Mucosa of stomach (tissue), 1 donor: ENCODE results near the gene BEGAIN.

Experiments used
- H3K27me3 ChIP-seq: one replicate; pipeline ENCODE4 v1.7.0; 2013; ENCODE audit warnings: mild to moderate bottlenecking, low read length; ENCODE audit not compliant: control insufficient read depth, insufficient read depth
- H3K36me3 ChIP-seq: one replicate; pipeline ENCODE4 v1.7.0; 2013; ENCODE audit warnings: low read length; ENCODE audit not compliant: control insufficient read depth, insufficient read depth
- H3K4me1 ChIP-seq: one replicate; pipeline ENCODE4 v1.7.0; 2013; ENCODE audit warnings: mild to moderate bottlenecking, low read length; ENCODE audit not compliant: control insufficient read depth, insufficient read depth
- H3K4me3 ChIP-seq: one replicate; pipeline ENCODE4 v1.7.0; 2013; ENCODE audit warnings: low read length
- H3K9ac ChIP-seq: one replicate; pipeline ENCODE4 v1.7.0; 2013; ENCODE audit warnings: mild to moderate bottlenecking, low read length, moderate library complexity
- H3K9me3 ChIP-seq: one replicate; pipeline ENCODE4 v1.7.0; 2013; ENCODE audit warnings: mild to moderate bottlenecking, low read length, moderate library complexity; ENCODE audit not compliant: control insufficient read depth
- donor health status: Pancreatic carcinoma.

BEGAIN gene

DNA sequence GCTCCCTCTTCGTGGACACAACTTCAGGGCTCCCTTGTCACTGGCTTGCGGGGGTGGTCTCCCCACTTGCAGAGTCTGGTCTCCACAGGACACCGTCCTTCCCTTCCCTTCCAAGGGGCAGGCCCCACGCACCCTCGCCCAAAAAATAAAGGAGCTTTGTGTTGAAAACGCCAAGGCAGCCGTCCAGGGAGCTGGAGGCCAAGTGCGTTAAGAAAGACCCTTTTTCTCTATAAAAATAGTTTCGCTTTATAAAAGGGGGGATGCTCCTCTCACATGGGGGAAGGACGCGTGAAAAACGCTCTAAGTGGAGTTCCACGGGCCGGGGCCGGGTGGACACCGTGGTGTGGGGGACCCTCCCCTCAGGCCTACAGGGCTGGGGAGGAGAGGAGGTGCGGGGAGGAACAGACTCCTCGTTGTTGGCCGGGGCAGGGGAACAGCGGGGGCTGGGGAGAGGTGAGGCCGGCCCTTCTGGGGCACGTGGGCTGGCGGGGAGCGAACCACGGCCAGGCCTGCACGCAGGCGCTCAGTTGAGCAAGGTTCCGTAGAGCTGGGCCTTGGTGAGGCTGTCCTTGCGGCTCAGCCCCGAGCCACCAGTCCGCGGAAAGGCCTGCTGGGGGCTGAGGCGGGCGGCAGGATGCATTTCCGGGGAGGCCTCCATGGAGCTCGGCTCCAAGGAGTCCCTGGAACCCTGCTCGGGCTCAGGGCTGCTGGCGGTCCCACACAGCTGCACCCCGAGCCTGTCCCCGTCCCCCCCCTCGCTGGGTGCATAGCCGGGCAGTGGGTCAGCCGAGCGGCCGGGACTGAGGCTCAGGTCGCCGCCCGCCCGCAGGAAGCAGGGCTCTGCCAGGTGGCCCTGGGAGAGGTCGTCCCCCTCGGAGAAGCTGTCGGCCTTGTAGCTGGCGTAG, 49.5 kb downstream of the BEGAIN start:
- Histone ChIP-seq H3K9ac (no peak overlapping the region), H3K4me3 (no peak overlapping the region), H3K36me3 (no peaks in the 10 kb centered on the region), H3K9me3 (no peaks in the 10 kb centered on the region), H3K4me1 (no peaks in the 10 kb centered on the region), H3K27me3 (no peaks in the 10 kb centered on the region)

GRCh38 chr14:100536721-100537445, 50.3 kb downstream of the BEGAIN start:
- no peaks in the 10 kb centered on the region for H3K27me3 ChIP-seq
- H3K9me3 ChIP-seq, result no peaks in the 10 kb centered on the region
- H3K4me3 ChIP-seq, result no peak overlapping the region
- H3K36me3 ChIP-seq, result no peaks in the 10 kb centered on the region
- no peak overlapping the region for H3K9ac ChIP-seq
- H3K4me1 ChIP-seq, result no peaks in the 10 kb centered on the region

- Histone ChIP-seq H3K9me3 (no peaks in the 10 kb centered on the region), H3K4me1 (no peaks in the 10 kb centered on the region), H3K27me3 (no peaks in the 10 kb centered on the region), H3K9ac (no peak overlapping the region), H3K36me3 (no peaks in the 10 kb centered on the region), H3K4me3 (no peak overlapping the region)
Measured at GRCh38 chr14:100536121-100536510, 51.1 kb downstream of the BEGAIN start.

DNA sequence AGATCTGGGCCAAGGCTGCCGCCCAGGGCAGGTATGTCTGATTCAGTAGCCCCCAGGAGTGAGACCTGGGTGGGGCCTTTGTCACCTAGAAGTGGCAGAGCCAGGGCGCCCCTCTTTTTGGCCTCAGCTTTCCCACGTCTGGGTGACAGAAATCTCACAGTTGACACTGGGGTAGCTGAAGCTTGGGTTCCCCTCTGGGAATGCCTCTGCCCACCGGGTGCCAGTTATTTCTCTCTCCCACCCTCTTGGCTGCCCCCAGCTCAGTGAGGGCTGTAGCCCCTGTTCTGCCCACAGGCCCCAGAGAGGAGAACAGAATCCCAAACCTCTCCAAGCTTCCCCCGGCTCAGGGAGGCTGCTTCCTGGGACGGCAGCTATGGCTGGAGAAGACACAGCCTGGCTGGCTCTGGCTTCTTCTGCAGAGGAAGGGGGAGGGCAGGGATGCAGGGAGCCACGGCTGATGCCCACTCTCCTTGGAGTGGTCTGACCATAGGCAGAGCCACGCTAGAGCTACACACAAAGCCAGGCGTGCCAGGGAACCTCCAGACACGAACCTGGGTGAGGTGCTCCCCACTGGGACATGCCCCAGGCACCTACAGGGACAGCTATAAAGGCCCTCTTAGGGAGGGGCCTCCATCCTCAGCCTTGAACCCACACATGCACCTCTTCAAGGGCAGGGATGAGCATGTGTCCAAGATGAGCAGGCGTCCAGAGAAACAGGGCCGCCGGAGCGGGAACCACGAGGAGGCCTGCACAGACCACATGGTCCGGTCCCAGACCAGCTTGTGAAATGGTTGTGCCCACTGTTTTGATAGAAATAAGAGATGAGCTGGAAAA, 51.7 kb downstream of the BEGAIN start:
- Histone ChIP-seq H3K4me3 (no peak overlapping the region), H3K27me3 (no peaks in the 10 kb centered on the region), H3K9ac (no peak overlapping the region), H3K4me1 (no peaks in the 10 kb centered on the region), H3K9me3 (no peaks in the 10 kb centered on the region), H3K36me3 (no peaks in the 10 kb centered on the region)

DNA sequence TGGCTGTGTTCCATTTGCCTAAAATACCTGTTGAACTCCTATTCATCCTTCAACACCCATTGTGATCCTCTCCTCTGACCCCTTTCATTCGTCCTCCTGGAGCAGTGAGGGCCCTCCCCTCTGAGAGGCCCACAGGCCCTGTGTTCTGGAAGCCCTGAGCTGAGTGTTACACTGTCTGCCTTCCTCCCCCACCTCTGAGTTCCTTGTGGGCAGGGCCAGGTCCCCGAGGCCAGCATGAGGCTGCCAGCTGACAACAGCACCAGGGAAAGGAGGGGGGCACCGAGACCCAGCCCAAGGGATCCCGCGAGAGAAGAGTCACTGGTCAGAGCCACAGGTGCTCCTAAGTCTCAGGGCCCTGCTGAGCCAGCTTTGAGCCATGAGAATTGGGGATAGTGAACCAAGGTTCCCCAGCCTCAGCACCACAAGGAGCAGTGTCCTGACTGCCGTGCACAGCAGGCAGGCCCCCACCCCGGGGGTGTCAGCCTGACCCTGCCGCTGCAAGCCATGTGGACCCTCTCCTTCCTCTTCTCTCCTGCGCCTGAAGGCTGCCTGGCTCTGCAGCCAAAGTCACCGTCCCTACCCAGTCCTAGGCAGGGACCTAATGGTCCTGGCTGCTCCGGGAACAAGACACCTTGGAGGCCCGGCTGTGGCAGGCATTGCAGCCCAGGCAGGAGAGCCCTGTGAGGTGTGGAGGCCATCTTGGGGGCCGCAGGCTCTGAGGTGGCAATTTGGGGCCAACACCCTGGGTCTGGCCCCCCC, 52.5 kb downstream of the BEGAIN start:
- no peaks in the 10 kb centered on the region for H3K9me3 ChIP-seq
- H3K36me3 ChIP-seq, result no peaks in the 10 kb centered on the region
- no peaks in the 10 kb centered on the region for H3K27me3 ChIP-seq
- H3K4me1 ChIP-seq, result no peaks in the 10 kb centered on the region
- no peak overlapping the region for H3K4me3 ChIP-seq
- H3K9ac ChIP-seq, result no peak overlapping the region

DNA sequence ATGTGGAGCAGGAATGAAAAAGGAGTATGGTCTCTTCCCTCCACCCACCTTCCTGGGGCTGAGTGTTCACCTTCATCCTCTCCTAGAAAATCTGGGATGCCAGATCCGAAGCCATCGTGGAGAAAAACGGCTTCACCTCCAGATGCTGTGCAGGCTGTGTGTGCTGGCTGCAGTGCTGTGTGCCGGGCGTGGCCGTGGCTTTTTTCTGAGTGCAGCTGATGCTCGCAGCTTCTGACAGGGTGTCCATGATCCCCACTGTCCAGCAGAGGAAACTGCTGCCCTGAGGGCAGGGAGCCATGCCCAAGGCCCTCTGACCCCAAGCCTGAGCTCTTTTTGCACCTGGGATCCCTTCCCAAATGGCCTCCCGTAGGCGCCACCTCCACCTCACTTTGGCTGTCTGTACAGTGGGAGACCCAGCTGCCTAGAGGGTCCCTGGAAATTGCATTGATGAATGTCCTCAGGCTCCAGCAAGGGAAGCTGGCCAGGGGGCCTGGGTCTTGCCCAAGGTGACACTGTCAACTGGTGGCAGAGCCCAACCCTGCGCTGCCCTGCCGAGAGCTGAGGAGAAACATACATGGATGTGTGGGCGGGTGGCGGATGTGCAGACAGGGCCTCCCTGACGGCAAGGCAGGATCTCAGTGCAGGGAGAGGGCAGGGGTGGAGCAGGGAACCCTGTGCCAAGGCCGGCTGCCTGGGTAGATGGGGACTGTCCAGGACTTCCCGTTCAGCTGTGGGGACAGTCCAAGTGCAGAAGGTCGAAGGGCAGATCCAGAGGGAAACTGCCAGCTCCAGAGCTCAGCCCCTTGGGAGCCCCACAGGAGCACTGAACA, 53.3 kb downstream of the BEGAIN start:
- Histone ChIP-seq H3K4me3 (no peak overlapping the region), H3K9me3 (no peaks in the 10 kb centered on the region), H3K36me3 (no peaks in the 10 kb centered on the region), H3K4me1 (no peaks in the 10 kb centered on the region), H3K27me3 (no peaks in the 10 kb centered on the region), H3K9ac (no peak overlapping the region)

DNA sequence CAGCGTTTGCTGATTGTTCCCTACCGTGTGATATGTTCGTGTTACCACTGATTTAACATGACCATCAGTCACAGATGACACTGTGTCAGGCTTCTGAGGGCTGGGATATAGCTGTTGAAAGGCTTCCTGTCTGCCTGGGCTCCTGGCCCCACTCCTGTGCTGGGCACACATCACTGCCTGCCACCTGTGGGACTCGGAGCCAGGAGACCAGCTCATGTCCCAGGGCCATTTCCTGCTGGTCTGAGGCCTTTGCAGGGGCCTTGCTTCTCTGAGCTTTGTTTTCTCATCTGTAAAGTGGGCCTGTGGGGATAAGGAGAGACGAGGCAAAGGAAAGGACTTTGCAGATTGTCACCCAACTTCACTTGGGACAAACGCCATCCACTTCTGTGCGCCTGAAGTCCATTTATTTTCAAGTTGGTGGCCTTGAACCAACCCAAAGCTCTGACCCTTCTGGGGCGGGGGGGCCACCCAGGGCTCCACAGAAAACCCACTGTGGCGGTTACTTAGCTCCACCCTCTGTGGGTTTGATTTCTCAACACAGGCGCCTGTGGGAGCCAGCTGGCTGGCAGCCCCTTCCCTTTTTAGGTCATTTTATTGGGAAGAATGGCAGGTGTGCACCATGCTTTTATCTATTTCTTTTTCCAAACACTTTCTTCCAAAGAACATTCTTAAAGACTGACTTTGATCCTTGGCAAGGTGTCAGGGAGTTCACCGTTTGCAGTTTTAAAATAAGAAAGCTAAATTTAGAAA, 54.1 kb downstream of the BEGAIN start:
- Histone ChIP-seq H3K4me1 (no peaks in the 10 kb centered on the region), H3K9me3 (no peaks in the 10 kb centered on the region), H3K4me3 (no peak overlapping the region), H3K27me3 (no peaks in the 10 kb centered on the region), H3K9ac (no peak overlapping the region), H3K36me3 (no peaks in the 10 kb centered on the region)

- Histone ChIP-seq H3K9ac (no peak overlapping the region), H3K4me1 (no peaks in the 10 kb centered on the region), H3K27me3 (no peaks in the 10 kb centered on the region), H3K4me3 (no peak overlapping the region), H3K36me3 (no peaks in the 10 kb centered on the region), H3K9me3 (no peaks in the 10 kb centered on the region)
Measured at GRCh38 chr14:100532154-100532861, 54.9 kb downstream of the BEGAIN start.

DNA sequence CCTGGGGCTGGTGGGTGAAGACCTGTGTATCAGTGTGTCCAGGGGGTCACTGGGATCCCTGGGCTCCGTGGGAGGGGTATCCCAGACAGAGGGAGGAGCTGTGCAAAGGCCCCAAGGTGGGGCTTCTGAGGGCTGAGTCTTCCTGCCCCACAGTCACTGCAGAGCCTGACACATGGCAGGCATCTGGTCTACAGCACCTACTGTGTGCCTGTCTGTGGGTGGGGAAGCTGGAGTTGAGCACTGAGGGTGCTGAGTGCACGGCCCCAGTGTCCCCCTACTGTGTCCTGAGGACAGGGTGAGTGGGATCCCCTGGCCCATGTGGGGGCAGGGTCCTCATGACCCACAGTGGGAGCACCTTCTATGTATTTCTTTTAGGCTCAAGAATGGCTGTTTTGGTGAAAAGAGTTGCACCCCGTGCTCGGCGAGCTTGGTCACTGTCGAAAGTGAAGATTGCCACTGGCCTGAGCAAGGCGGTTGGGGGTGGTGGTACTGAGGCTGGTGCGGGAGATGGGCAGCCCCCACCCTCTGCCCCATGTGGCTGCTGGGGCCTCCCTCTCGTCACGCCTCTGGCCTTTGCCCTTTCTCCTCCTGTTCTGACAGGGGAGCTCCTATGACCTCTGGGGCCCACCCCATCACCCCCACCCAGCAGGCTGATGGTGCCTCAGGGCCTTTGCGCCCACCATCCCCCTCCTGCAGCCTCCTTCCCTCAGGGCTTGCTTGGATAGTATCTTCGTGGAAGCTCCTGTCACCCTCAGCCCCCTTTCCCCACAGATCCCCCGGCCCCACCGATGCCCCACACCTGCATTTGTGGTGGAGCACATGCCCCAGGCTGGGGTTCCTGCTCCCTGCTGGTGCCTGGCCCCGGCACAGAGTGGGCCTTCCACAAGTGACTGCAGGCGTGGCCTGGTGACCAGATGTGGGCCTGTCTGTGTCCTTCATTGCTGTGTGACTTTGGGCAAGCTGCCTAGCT, 55.8 kb downstream of the BEGAIN start:
- H3K36me3 ChIP-seq, result peaks cover 7% of the 10 kb centered on the region
- no peaks in the 10 kb centered on the region for H3K9me3 ChIP-seq
- H3K4me3 ChIP-seq, result no peak overlapping the region
- no peak overlapping the region for H3K9ac ChIP-seq
- no peaks in the 10 kb centered on the region for H3K27me3 ChIP-seq
- no peaks in the 10 kb centered on the region for H3K4me1 ChIP-seq
